ENCODE results near the gene IL4R. TPM values are rescaled to one million over a fixed set of nuclear protein-coding genes. Genes with fewer than 3 reads are reported as not detected.

Gene IL4R
- total RNA-seq, 1 experiment from 2014 or later = 28.6 TPM

- Mint-ChIP-seq H3K36me3 (ENCODE audit: insufficient read depth in 1 of 3, low read depth in 3 of 3) (peaks cover 5 to 13% (median 7%) of the 10 kb centered on the region in 3 experiments; a peak in 5 of 7 replicates), H3K27ac (peak overlapping the region; percentile 40 to 62 (median 48); a peak in 4 of 7 replicates), H3K27me3 (ENCODE audit: low read depth) (no peaks in the 10 kb centered on the region), H3K4me1 (peaks cover 52 to 63% of the 10 kb centered on the region in 2 experiments), H3K4me3 (peak overlapping the region in 1 of 2 experiments; percentile 45; a peak in 2 of 5 replicates), H3K9me3 (no peaks in the 10 kb centered on the region)
- H2AFZ ChIP-seq (ENCODE audit: low read length) = no peak overlapping the region
- H2BK15ac ChIP-seq (ENCODE audit: low read depth, low read length) = no peak overlapping the region
- no peak for DNase-seq
- H3K18ac ChIP-seq (ENCODE audit: insufficient read length, low read depth, low read length) = no peak overlapping the region
- H2BK120ac ChIP-seq (ENCODE audit: low read depth, low read length, poor library complexity, severe bottlenecking) = no peak overlapping the region
- no peaks in the 10 kb centered on the region; the same call in 1 of the 2 replicates for H3K79me2 ChIP-seq (ENCODE audit: insufficient read depth, low read length)
- no CpG with 5 or more reads among the region's 3 CpGs for WGBS (ENCODE audit: extremely low coverage, insufficient read length, low lambda C conversion rate)
- no peaks in the 10 kb centered on the region for H4K20me1 ChIP-seq (ENCODE audit: control insufficient read depth, insufficient read depth, insufficient read length)
- no peaks in the 10 kb centered on the region for H3K23me2 ChIP-seq (ENCODE audit: insufficient read length, low read depth, low read length, poor library complexity, severe bottlenecking)
- no peak overlapping the region for H3K4ac ChIP-seq (ENCODE audit: low read depth, low read length)
- no peak for TF ChIP-seq CTCF (conservative IDR thresholded peaks at IDR 0.05)
- H3K9ac ChIP-seq (ENCODE audit: extremely low read depth, insufficient read length, low read length) = no peak overlapping the region
- no peak overlapping the region for H2BK20ac ChIP-seq (ENCODE audit: low read depth, low read length, poor library complexity, severe bottlenecking)
- no peak overlapping the region for H3K27ac ChIP-seq (ENCODE audit: insufficient read length, low read depth, low read length)
- H3K4me1 ChIP-seq (ENCODE audit: insufficient read depth, low read length) = peaks cover 9% of the 10 kb centered on the region; the same call in 1 of the 2 replicates
- H3K4me2 ChIP-seq (ENCODE audit: insufficient read depth, insufficient read length, low read length) = peak overlapping the region; percentile 14
- H2BK12ac ChIP-seq (ENCODE audit: insufficient read length, low read depth, low read length) = no peak overlapping the region
- H3K23ac ChIP-seq (ENCODE audit: insufficient read length, low read depth, low read length) = no peak overlapping the region
- H3K79me1 ChIP-seq (ENCODE audit: insufficient read depth, low read depth, low read length, poor library complexity, severe bottlenecking) = no peaks in the 10 kb centered on the region
- no peak overlapping the region for H3K14ac ChIP-seq (ENCODE audit: insufficient read depth, low read length)
- no peak overlapping the region for H4K5ac ChIP-seq (ENCODE audit: insufficient read length, low read depth, low read length)
- H2AK5ac ChIP-seq (ENCODE audit: insufficient read length, low read length) = no peak overlapping the region
- H2BK5ac ChIP-seq (ENCODE audit: insufficient read length, low read length) = no peak overlapping the region
- H4K91ac ChIP-seq (ENCODE audit: insufficient read length, low read depth, low read length) = no peak overlapping the region
- no peaks in the 10 kb centered on the region for H3K9me3 ChIP-seq (ENCODE audit: control insufficient read depth, low read depth, low read length)
- H4K8ac ChIP-seq (replicated peaks; ENCODE audit: insufficient read length, low read depth, low read length) = no peak overlapping the region
- no peak overlapping the region for H3K56ac ChIP-seq (ENCODE audit: insufficient read length, low read depth, low read length)
- H3K27me3 ChIP-seq (ENCODE audit: insufficient read depth, low read length) = no peaks in the 10 kb centered on the region
- H3T11ph ChIP-seq (ENCODE audit: low read length) = no peak overlapping the region
Observed at GRCh38 chr16:27327586-27327915, 13.8 kb downstream of the IL4R start.
